NCI-H69 (cell line): ENCODE data around the gene TTC17.
"Not testable (repeated sequence)": the region's sequence is repeated elsewhere in the genome, so short reads cannot be mapped to it uniquely, and the experiment has no call there.

Experiments used
- DNase-seq: peaks from one replicate; lab custom pipeline; 2025; lab: John Stamatoyannopoulos, UW

The TTC17 gene

GRCh38 chr11:43458486-43458885 is 99.8 kb downstream of the TTC17 start:
- no peak for DNase-seq

GRCh38 chr11:43459246-43459645 is 100.5 kb downstream of the TTC17 start:
- DNase-seq = no peak

GRCh38 chr11:43462359-43462758 is 103.6 kb downstream of the TTC17 start:
- no peak for DNase-seq

GRCh38 chr11:43467958-43468357 is 109.2 kb downstream of the TTC17 start:
- no peak for DNase-seq

GRCh38 chr11:43477491-43477890 is 118.8 kb downstream of the TTC17 start:
- DNase-seq = not testable (repeated sequence)

- DNase-seq = no peak
Observed at GRCh38 chr11:43486141-43486540, 127.4 kb downstream of the TTC17 start.

GRCh38 chr11:43489869-43490465 is 131.2 kb downstream of the TTC17 start:
- DNase-seq = no peak

GRCh38 chr11:43492701-43493100 is 134.0 kb downstream of the TTC17 start:
- no peak for DNase-seq

GRCh38 chr11:43493431-43493830 is 134.7 kb downstream of the TTC17 start:
- DNase-seq = no peak

GRCh38 chr11:43497144-43497543 is 138.4 kb downstream of the TTC17 start:
- no peak for DNase-seq

- DNase-seq = no peak
Observed at GRCh38 chr11:43498561-43498960, 139.8 kb downstream of the TTC17 start.

- DNase-seq = peak; percentile 18
Observed at GRCh38 chr11:43503417-43503816, 144.7 kb downstream of the TTC17 start.

GRCh38 chr11:43504316-43504950 is 145.7 kb downstream of the TTC17 start:
- peak; percentile 44 for DNase-seq

GRCh38 chr11:43505171-43505570 is 146.5 kb downstream of the TTC17 start:
- no peak for DNase-seq

GRCh38 chr11:43507171-43507570 is 148.5 kb downstream of the TTC17 start:
- DNase-seq = no peak

GRCh38 chr11:43508511-43508918 is 149.8 kb downstream of the TTC17 start:
- peak; percentile 27 for DNase-seq

- no peak for DNase-seq
Observed at GRCh38 chr11:43511959-43512358, 153.2 kb downstream of the TTC17 start.

GRCh38 chr11:43515090-43515489 is 156.4 kb downstream of the TTC17 start:
- DNase-seq = peak; percentile 11

GRCh38 chr11:43516316-43516850 is 157.7 kb downstream of the TTC17 start:
- peak; percentile 29 for DNase-seq

- DNase-seq = no peak
Observed at GRCh38 chr11:43517518-43517917, 158.8 kb downstream of the TTC17 start.

GRCh38 chr11:43518408-43519160 is 159.9 kb downstream of the TTC17 start:
- no peak for DNase-seq

GRCh38 chr11:43521471-43521870 is 162.8 kb downstream of the TTC17 start:
- no peak for DNase-seq

- DNase-seq = no peak
Observed at GRCh38 chr11:43523632-43524031, 164.9 kb downstream of the TTC17 start.
